Measurements from ENCODE around the gene PFKL.

DNA sequence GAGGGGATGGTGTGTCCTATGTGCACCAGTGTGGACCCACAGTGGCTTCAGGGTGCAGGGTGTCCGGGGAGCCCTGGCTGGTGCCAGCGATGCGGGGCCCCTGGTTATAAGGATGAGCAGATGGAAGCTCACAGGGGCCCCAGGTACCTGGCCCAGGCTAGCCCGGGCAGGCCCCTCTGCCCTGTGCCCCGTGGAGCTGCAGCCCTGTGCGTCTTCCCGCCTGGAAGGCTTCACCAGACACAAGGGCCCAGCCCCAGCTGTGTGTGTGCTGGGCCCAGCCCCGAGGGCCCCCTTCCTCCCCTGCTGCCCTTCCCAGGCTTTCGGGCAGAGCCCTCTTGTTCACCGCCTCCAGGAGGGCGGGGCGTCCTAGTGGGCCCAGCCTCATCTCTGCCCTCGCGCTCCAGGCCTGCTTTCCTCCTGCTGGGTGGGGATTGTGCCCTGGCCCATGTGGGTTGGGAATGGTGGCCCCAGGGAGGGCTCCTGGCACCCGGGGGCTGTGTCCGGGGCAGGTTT is 15.9 kb downstream of the PFKL start:
- TF ChIP-seq, protein P1, sequence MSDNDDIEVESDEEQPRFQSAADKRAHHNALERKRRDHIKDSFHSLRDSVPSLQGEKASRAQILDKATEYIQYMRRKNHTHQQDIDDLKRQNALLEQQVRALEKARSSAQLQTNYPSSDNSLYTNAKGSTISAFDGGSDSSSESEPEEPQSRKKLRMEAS (IDR thresholded peaks at IDR 0.05): no peak
- no peak for TF ChIP-seq FOXM1 (IDR thresholded peaks at IDR 0.05; ENCODE audit: borderline replicate concordance, low read depth)
- TF ChIP-seq, protein P2, sequence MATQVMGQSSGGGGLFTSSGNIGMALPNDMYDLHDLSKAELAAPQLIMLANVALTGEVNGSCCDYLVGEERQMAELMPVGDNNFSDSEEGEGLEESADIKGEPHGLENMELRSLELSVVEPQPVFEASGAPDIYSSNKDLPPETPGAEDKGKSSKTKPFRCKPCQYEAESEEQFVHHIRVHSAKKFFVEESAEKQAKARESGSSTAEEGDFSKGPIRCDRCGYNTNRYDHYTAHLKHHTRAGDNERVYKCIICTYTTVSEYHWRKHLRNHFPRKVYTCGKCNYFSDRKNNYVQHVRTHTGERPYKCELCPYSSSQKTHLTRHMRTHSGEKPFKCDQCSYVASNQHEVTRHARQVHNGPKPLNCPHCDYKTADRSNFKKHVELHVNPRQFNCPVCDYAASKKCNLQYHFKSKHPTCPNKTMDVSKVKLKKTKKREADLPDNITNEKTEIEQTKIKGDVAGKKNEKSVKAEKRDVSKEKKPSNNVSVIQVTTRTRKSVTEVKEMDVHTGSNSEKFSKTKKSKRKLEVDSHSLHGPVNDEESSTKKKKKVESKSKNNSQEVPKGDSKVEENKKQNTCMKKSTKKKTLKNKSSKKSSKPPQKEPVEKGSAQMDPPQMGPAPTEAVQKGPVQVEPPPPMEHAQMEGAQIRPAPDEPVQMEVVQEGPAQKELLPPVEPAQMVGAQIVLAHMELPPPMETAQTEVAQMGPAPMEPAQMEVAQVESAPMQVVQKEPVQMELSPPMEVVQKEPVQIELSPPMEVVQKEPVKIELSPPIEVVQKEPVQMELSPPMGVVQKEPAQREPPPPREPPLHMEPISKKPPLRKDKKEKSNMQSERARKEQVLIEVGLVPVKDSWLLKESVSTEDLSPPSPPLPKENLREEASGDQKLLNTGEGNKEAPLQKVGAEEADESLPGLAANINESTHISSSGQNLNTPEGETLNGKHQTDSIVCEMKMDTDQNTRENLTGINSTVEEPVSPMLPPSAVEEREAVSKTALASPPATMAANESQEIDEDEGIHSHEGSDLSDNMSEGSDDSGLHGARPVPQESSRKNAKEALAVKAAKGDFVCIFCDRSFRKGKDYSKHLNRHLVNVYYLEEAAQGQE (IDR thresholded peaks at IDR 0.05; ENCODE audit: low read depth): no peak
- no peak for TF ChIP-seq EP300 (IDR thresholded peaks at IDR 0.05; ENCODE audit: borderline replicate concordance)
- TF ChIP-seq RAD21 (IDR thresholded peaks at IDR 0.05; ENCODE audit: low read depth): no peak
- TF ChIP-seq YY1 (IDR thresholded peaks at IDR 0.05; ENCODE audit: low read depth): no peak
- TF ChIP-seq CEBPB (IDR thresholded peaks at IDR 0.05): no peak
- no peak for TF ChIP-seq TCF12 (IDR thresholded peaks at IDR 0.05; ENCODE audit: low read depth)
- no peak for TF ChIP-seq TAF1 (IDR thresholded peaks at IDR 0.05; ENCODE audit: low read depth)
- no peak for TF ChIP-seq NFIC (IDR thresholded peaks at IDR 0.05)
